ENCODE results near the gene PRR13. TPM values are rescaled to one million over a fixed set of nuclear protein-coding genes. Genes with fewer than 3 reads are reported as not detected.

PRR13 gene
- total RNA-seq, 1 experiment from 2014 or later = 216 TPM

- H3K27me3 ChIP-seq (ENCODE audit: insufficient read depth, low read length) = no peaks in the 10 kb centered on the region
- H3K9ac ChIP-seq (ENCODE audit: low read length) = no peak overlapping the region
- ChIA-PET CTCF (interaction anchor here (1.4 to 1.8 kb wide), 3 partner anchors 9 to 130 kb away, joined by 3 to 8 read pairs (median 4); no protein-coding TSS in a partner anchor), POLR2A (interaction anchor here (1.1 kb wide), 1 partner anchor 9 kb away, joined by 5 read pairs; no protein-coding TSS in a partner anchor), RAD21 (ENCODE audit: low non-redundant PET in 1 of 2, low total read pairs in 2 of 2, uncharacterized antibody in 2 of 2, unreplicated experiment in 2 of 2) (no interaction called here)
- no TSS peak for BruUV-seq (replicated peaks)
- no peaks in the 10 kb centered on the region for H3K9me2 ChIP-seq (ENCODE audit: insufficient read depth)
- H3K4me3 ChIP-seq (replicated peaks in 1 of 2; ENCODE audit: low read depth in 1 of 2, low read length in 2 of 2) = no peak overlapping the region
- peaks cover 31% of the 10 kb centered on the region for H3K79me2 ChIP-seq (ENCODE audit: insufficient read depth, low read length)
- H3K27ac ChIP-seq (ENCODE audit: low read depth, low read length) = no peak overlapping the region
- peaks cover 0 to 34% of the 10 kb centered on the region in 2 experiments; a peak in 2 of 4 replicates for H3K4me1 ChIP-seq (ENCODE audit: control insufficient read depth in 1 of 2, insufficient read depth in 2 of 2, low read length in 2 of 2)
- intact Hi-C loops (cut with micrococcal nuclease) = no loop called here
- H3K36me3 ChIP-seq (ENCODE audit: control insufficient read depth in 1 of 2, insufficient read depth in 2 of 2, low read length in 2 of 2) = peaks cover 44 to 62% of the 10 kb centered on the region in 2 experiments
- H2AFZ ChIP-seq (ENCODE audit: low read depth, low read length, poor library complexity, severe bottlenecking) = no peak overlapping the region
- ATAC-seq = peak; percentile 3; the same call in 1 of the 2 replicates
- no peak for TF ChIP-seq EGR1 (IDR thresholded peaks at IDR 0.05; ENCODE audit: low read depth)
- no peak; the same call in 1 of the 2 replicates for TF ChIP-seq POLR2AphosphoS5 (IDR thresholded peaks at IDR 0.05; ENCODE audit: low read depth, low read length)
- TF ChIP-seq ZBTB33 (IDR thresholded peaks at IDR 0.05; ENCODE audit: extremely low read depth, insufficient replicate concordance, low read length) = no peak
- no peak for TF ChIP-seq MAX (IDR thresholded peaks at IDR 0.05)
- TF ChIP-seq SP1 (IDR thresholded peaks at IDR 0.05; ENCODE audit: low read depth) = no peak
- no peak for TF ChIP-seq EZH2phosphoT487 (IDR thresholded peaks at IDR 0.05; ENCODE audit: borderline replicate concordance)
- TF ChIP-seq SIN3A (IDR thresholded peaks at IDR 0.05; ENCODE audit: low read depth) = no peak
- no peak for TF ChIP-seq POLR2A (IDR thresholded peaks at IDR 0.05; ENCODE audit: borderline replicate concordance, extremely low read depth, insufficient read depth, insufficient read length)
- no peak for TF ChIP-seq CTCF (IDR thresholded peaks at IDR 0.05 in 2 of 3, conservative IDR thresholded peaks at IDR 0.05 in 1 of 3; ENCODE audit: borderline replicate concordance in 1 of 3, insufficient read depth in 1 of 3, low read depth in 2 of 3, low read length in 2 of 3)
- no peak for TF ChIP-seq EZH2 (IDR thresholded peaks at IDR 0.05)
- TF ChIP-seq SRF (IDR thresholded peaks at IDR 0.05; ENCODE audit: low read depth) = no peak
- no peak for TF ChIP-seq ELF1 (IDR thresholded peaks at IDR 0.05; ENCODE audit: borderline replicate concordance, low read depth)
- no peak for TF ChIP-seq ZNF274 (IDR thresholded peaks at IDR 0.05; ENCODE audit: low read depth, low read length)
- TF ChIP-seq CEBPB (IDR thresholded peaks at IDR 0.05; ENCODE audit: low read depth) = no peak
- no peak for TF ChIP-seq ZFX (IDR thresholded peaks at IDR 0.05)
- no peak for TF ChIP-seq JUND (IDR thresholded peaks at IDR 0.05)
- no peak for TF ChIP-seq REST (IDR thresholded peaks at IDR 0.05; ENCODE audit: low read depth)
- peaks cover 22% of the 10 kb centered on the region; the same call in 1 of the 2 replicates for H4K20me1 ChIP-seq (ENCODE audit: insufficient read depth)
- H3K9me3 ChIP-seq (ENCODE audit: control insufficient read depth in 1 of 2, insufficient read depth in 1 of 2, low read depth in 1 of 2, low read length in 2 of 2) = no peaks in the 10 kb centered on the region
- H3K4me2 ChIP-seq (ENCODE audit: low read length) = no peak overlapping the region
- no peak for DNase-seq (ENCODE audit: low read depth, low spot score)
Measured at GRCh38 chr12:53482626-53483168, 41.2 kb downstream of the PRR13 start.

Data from HCT116 (cell line).